Endothelial cell of umbilical vein (primary cell): ENCODE results near the gene DUSP10. TPM values are rescaled to one million over a fixed set of nuclear protein-coding genes. Genes with fewer than 3 reads are reported as not detected.

Source experiments
- BruUV-seq: library from RNA; stranded (reverse); fragments of 400-500 nt; replicated peaks from 2 replicates; lab custom pipeline; 2021; lab: Mats Ljungman, UMichigan
- CTCF ChIA-PET: fragments of 300-600, 350-600 bp; sonication (Branson Sonifier 250); formaldehyde crosslinking; loops from one replicate; lab custom pipeline; 2021; ENCODE audit warnings: antibody characterized with exemption, inconsistent platforms; lab: Charles Lee
- POLR2A ChIA-PET: fragments of 300-600, 350-600 bp; sonication (Branson Sonifier 250); formaldehyde crosslinking; loops from one replicate; lab custom pipeline; 2021; ENCODE audit warnings: antibody characterized with exemption, inconsistent platforms; lab: Charles Lee
- DNase-seq: peaks from one replicate; pipeline ENCODE4 v3.0.0-alpha.2; 2011; ENCODE audit warnings: low read depth, low spot score
- FAIRE-seq: peaks from 2 replicates; lab custom pipeline; 2011; peaks lifted over from hg19 to GRCh38; lab: Jason Lieb, UNC
- H2AFZ ChIP-seq: 2 replicates; pipeline ENCODE4 v1.6.0; 2012; ENCODE audit warnings: low read depth, low read length, control low read depth, inconsistent platforms
- H3K27ac ChIP-seq: 2 replicates; pipeline ENCODE4 v1.5.1; 2011; ENCODE audit warnings: low read depth, mild to moderate bottlenecking, control low read depth, low read length, moderate library complexity; ENCODE audit not compliant: insufficient read depth
- H3K27me3 ChIP-seq, 2 experiments: 2 replicates each; pipeline versions ENCODE4 v1.6.0 to v1.6.1; 2011; ENCODE audit warnings: low read length in 2 of 2, mixed read lengths in 1 of 2; ENCODE audit not compliant: control insufficient read depth in 2 of 2, insufficient read depth in 2 of 2
- H3K36me3 ChIP-seq, 2 experiments: 2 replicates in 1 of 2; 3 replicates in 1 of 2; pipeline ENCODE4 v1.5.1; 2011; ENCODE audit warnings: low read length in 2 of 2, mild to moderate bottlenecking in 1 of 2, moderate library complexity in 1 of 2; ENCODE audit not compliant: control insufficient read depth in 2 of 2, insufficient read depth in 2 of 2; ENCODE audit errors: extremely low read depth in 1 of 2
- H3K4me1 ChIP-seq: 3 replicates; pipeline ENCODE4 v1.5.1; 2011; ENCODE audit warnings: mild to moderate bottlenecking, low read length; ENCODE audit not compliant: control insufficient read depth, insufficient read depth; ENCODE audit errors: extremely low read depth
- H3K4me2 ChIP-seq: 2 replicates; pipeline ENCODE4 v1.6.1; 2011; ENCODE audit warnings: low read length, control low read depth, mixed read lengths; ENCODE audit not compliant: insufficient read depth
- H3K4me3 ChIP-seq, 3 experiments: fragments of 200-600 bp in 1 of 3; sonication (generic), shearing (Covaris generic) in 1 of 3; replicated peaks in 1 of 3; 2 replicates each; pipeline ENCODE4 v1.5.1; 2011 to 2016; ENCODE audit warnings: control low read depth in 3 of 3, low read length in 3 of 3, mild to moderate bottlenecking in 2 of 3, inconsistent platforms in 1 of 3, low read depth in 1 of 3, moderate library complexity in 1 of 3; ENCODE audit not compliant: insufficient read depth in 1 of 3
- H3K79me2 ChIP-seq: 2 replicates; pipeline ENCODE4 v1.6.0; 2012; ENCODE audit warnings: low read length, inconsistent platforms; ENCODE audit not compliant: control insufficient read depth, insufficient read depth
- H3K9ac ChIP-seq: replicated peaks from 2 replicates; pipeline ENCODE3; 2011; ENCODE audit warnings: low read length, control low read depth; ENCODE audit not compliant: insufficient read depth; ENCODE audit errors: extremely low read depth
- H3K9me1 ChIP-seq: replicated peaks from 3 replicates; pipeline ENCODE4 v1.6.0; 2011; ENCODE audit warnings: mild to moderate bottlenecking, low read length; ENCODE audit not compliant: control insufficient read depth, insufficient read depth; ENCODE audit errors: extremely low read depth
- H3K9me3 ChIP-seq: replicated peaks from 2 replicates; pipeline ENCODE4 v1.5.1; 2012; ENCODE audit warnings: low read length, inconsistent platforms; ENCODE audit not compliant: control insufficient read depth, insufficient read depth
- H4K20me1 ChIP-seq: replicated peaks from 2 replicates; pipeline ENCODE3; 2011; ENCODE audit warnings: mild to moderate bottlenecking, low read length; ENCODE audit not compliant: control insufficient read depth, insufficient read depth; ENCODE audit errors: extremely low read depth
- CTCF ChIP-seq, 2 donors: IDR thresholded peaks; 1 replicate in 1 of 2; 2 replicates in 1 of 2; pipeline ENCODE4 v1.5.1; 2011; ENCODE audit warnings: low read length in 2 of 2, mild to moderate bottlenecking in 2 of 2, moderate library complexity in 2 of 2, control low read depth in 1 of 2, inconsistent platforms in 1 of 2, low read depth in 1 of 2; ENCODE audit not compliant: insufficient read depth in 1 of 2; ENCODE audit errors: extremely low read depth in 1 of 2
- EZH2 ChIP-seq: IDR thresholded peaks from 2 replicates; pipeline ENCODE4 v1.6.1; 2012; ENCODE audit warnings: borderline replicate concordance, low read depth, mild to moderate bottlenecking, moderate library complexity, low read length, inconsistent platforms; ENCODE audit not compliant: severe bottlenecking
- FOS ChIP-seq: IDR thresholded peaks from 2 replicates; pipeline ENCODE4 v1.6.1; 2011; ENCODE audit warnings: mild to moderate bottlenecking, low read length, moderate library complexity, borderline replicate concordance; ENCODE audit not compliant: insufficient read depth
- GATA2 ChIP-seq: IDR thresholded peaks from 2 replicates; pipeline ENCODE4 v1.7.0; 2011; ENCODE audit warnings: low read depth, mild to moderate bottlenecking, moderate library complexity, mixed read lengths, low read length; ENCODE audit not compliant: insufficient read length, insufficient read depth
- JUN ChIP-seq: IDR thresholded peaks from 2 replicates; pipeline ENCODE4 v1.6.1; 2011; ENCODE audit warnings: borderline replicate concordance, low read depth; ENCODE audit not compliant: insufficient read length, insufficient read depth
- MAX ChIP-seq: IDR thresholded peaks from 2 replicates; pipeline ENCODE4 v1.6.1; 2011; ENCODE audit not compliant: insufficient read depth, insufficient read length
- MYC ChIP-seq: IDR thresholded peaks from one replicate; pipeline ENCODE4 v1.6.1; 2011; ENCODE audit warnings: mild to moderate bottlenecking, low read depth, low read length
- POLR2A ChIP-seq: IDR thresholded peaks from 2 replicates; pipeline ENCODE4 v1.6.1; 2012; ENCODE audit warnings: low read depth, mild to moderate bottlenecking, control low read depth, low read length
- POLR2AphosphoS5 ChIP-seq: IDR thresholded peaks from 2 replicates; pipeline ENCODE4 v1.6.1; 2012; ENCODE audit warnings: low read depth, mild to moderate bottlenecking, control low read depth, low read length, moderate library complexity; ENCODE audit not compliant: insufficient read depth
- dilution Hi-C: fragments of 300-500 bp; cut with MboI; formaldehyde crosslinking; loops from one replicate; pipeline ENCODE4 v1.15.0; 2019; ENCODE audit warnings: low sequenced_read_pairs; ENCODE audit not compliant: extremely low pct_ligation_motif_present
- intact Hi-C: fragments of 100-400 bp; cut with micrococcal nuclease; formaldehyde crosslinking; loops from one replicate; pipeline ENCODE4 v1.10.0; 2022
- polyA plus RNA-seq, 4 experiments: library from polyadenylated mRNA; depleted of rRNA in 3 of 4; stranded (reverse) in 3 of 4; unstranded in 1 of 4; fragments of >200 nt; gene quantifications; 2 replicates each; pipeline versions ENCODE4 v1.2.1 to v1.2.3, GENCODE V29; 2011 to 2012; ENCODE audit warnings: missing spikeins in 1 of 4
- total RNA-seq: library from RNA; stranded (reverse); gene quantifications from 2 replicates; pipeline ENCODE4 v1.2.3, GENCODE V29; 2021

DUSP10 gene
- total and polyA plus RNA-seq, 2 donors (not counting 3 experiments of a cell fraction or from before 2014, with no cell fraction given), result 1.6 to 1.9 TPM

- H3K9ac ChIP-seq, result no peak overlapping the region
- ChIA-PET POLR2A (no interaction called here), CTCF (interaction anchor here (1.2 kb wide), 1 partner anchor 53 kb away, joined by 3 read pairs; no protein-coding TSS in a partner anchor)
- FAIRE-seq (no peak), DNase-seq (no peak)
- H3K27ac ChIP-seq, result no peak overlapping the region
- H3K9me1 ChIP-seq, result no peaks in the 10 kb centered on the region
- no peaks in the 10 kb centered on the region for H3K4me1 ChIP-seq
- H3K9me3 ChIP-seq, result no peaks in the 10 kb centered on the region
- H3K36me3 ChIP-seq, result no peaks in the 10 kb centered on the region
- H3K27me3 ChIP-seq, result peaks cover 3 to 8% of the 10 kb centered on the region in 2 experiments
- H3K79me2 ChIP-seq, result no peaks in the 10 kb centered on the region
- dilution Hi-C loops (no loop called here), intact Hi-C loops (no loop called here)
- no peak overlapping the region for H3K4me2 ChIP-seq
- H4K20me1 ChIP-seq, result no peaks in the 10 kb centered on the region
- no TSS peak for BruUV-seq
- TF ChIP-seq EZH2 (no peak), FOS (no peak), POLR2AphosphoS5 (no peak), CTCF (IDR thresholded peaks at IDR 0.05; ENCODE audit: extremely low read depth in 1 of 2, insufficient read depth in 1 of 2, low read depth in 1 of 2, low read length in 2 of 2) (no peak), POLR2A (no peak), MYC (no peak), JUN (no peak), MAX (no peak), GATA2 (no peak)
- H3K4me3 ChIP-seq, result no peak overlapping the region
- no peak overlapping the region for H2AFZ ChIP-seq
Observed at GRCh38 chr1:221688488-221688843, 53.4 kb downstream of the DUSP10 start.
